ENCODE measurements around the gene DYNLT1. TPM values are rescaled to one million over a fixed set of nuclear protein-coding genes. Genes with fewer than 3 reads are reported as not detected.

DYNLT1 gene
- total RNA-seq, 1 experiment from 2014 or later, result 105 TPM

GRCh38 chr6:158595223-158595622 is 49.3 kb downstream of the DYNLT1 start:
- Histone ChIP-seq H3K27me3 (ENCODE audit: insufficient read depth, low read length) (no peaks in the 10 kb centered on the region), H2AK5ac (ENCODE audit: insufficient read length, low read length) (no peak overlapping the region), H2BK12ac (ENCODE audit: insufficient read length, low read depth, low read length) (no peak overlapping the region), H3K18ac (ENCODE audit: insufficient read length, low read depth, low read length) (no peak overlapping the region), H2BK120ac (ENCODE audit: low read depth, low read length, poor library complexity, severe bottlenecking) (no peak overlapping the region), H3K27ac (ENCODE audit: insufficient read length, low read depth, low read length) (no peak overlapping the region), H3K79me1 (ENCODE audit: insufficient read depth, low read depth, low read length, poor library complexity, severe bottlenecking) (no peaks in the 10 kb centered on the region), H3K4me1 (ENCODE audit: insufficient read depth, low read length) (no peaks in the 10 kb centered on the region), H3K56ac (ENCODE audit: insufficient read length, low read depth, low read length) (no peak overlapping the region), H4K91ac (ENCODE audit: insufficient read length, low read depth, low read length) (no peak overlapping the region), H2BK15ac (ENCODE audit: low read depth, low read length) (no peak overlapping the region), H3K4me2 (ENCODE audit: insufficient read depth, insufficient read length, low read length) (no peak overlapping the region), H2BK5ac (ENCODE audit: insufficient read length, low read length) (no peak overlapping the region), H4K8ac (replicated peaks; ENCODE audit: insufficient read length, low read depth, low read length) (no peak overlapping the region), H3K9ac (ENCODE audit: extremely low read depth, insufficient read length, low read length) (no peak overlapping the region), H4K5ac (ENCODE audit: insufficient read length, low read depth, low read length) (no peak overlapping the region), H2BK20ac (ENCODE audit: low read depth, low read length, poor library complexity, severe bottlenecking) (no peak overlapping the region), H3K23me2 (ENCODE audit: insufficient read length, low read depth, low read length, poor library complexity, severe bottlenecking) (no peaks in the 10 kb centered on the region), H2AFZ (ENCODE audit: low read length) (no peak overlapping the region), H3K9me3 (ENCODE audit: control insufficient read depth, low read depth, low read length) (no peaks in the 10 kb centered on the region), H3K23ac (ENCODE audit: insufficient read length, low read depth, low read length) (no peak overlapping the region), H3T11ph (ENCODE audit: low read length) (no peak overlapping the region), H3K79me2 (ENCODE audit: insufficient read depth, low read length) (no peaks in the 10 kb centered on the region), H4K20me1 (ENCODE audit: control insufficient read depth, insufficient read depth, insufficient read length) (no peaks in the 10 kb centered on the region), H3K4ac (ENCODE audit: low read depth, low read length) (no peak overlapping the region), H3K14ac (ENCODE audit: insufficient read depth, low read length) (no peak overlapping the region)
- no peaks in the 10 kb centered on the region for H3K27me3 Mint-ChIP-seq (ENCODE audit: low read depth)
- no peak overlapping the region for H3K4me3 Mint-ChIP-seq
- no peak overlapping the region for H3K27ac Mint-ChIP-seq
- peaks cover 20 to 84% (median 74%) of the 10 kb centered on the region in 3 experiments for H3K36me3 Mint-ChIP-seq (ENCODE audit: insufficient read depth in 1 of 3, low read depth in 3 of 3)
- no peaks in the 10 kb centered on the region for H3K9me3 Mint-ChIP-seq
- no peak for DNase-seq
- no CpG with 5 or more reads among the region's 5 CpGs for WGBS (ENCODE audit: extremely low coverage, insufficient read length, low lambda C conversion rate)
- no peak for TF ChIP-seq CTCF (conservative IDR thresholded peaks at IDR 0.05)
- no peaks in the 10 kb centered on the region; a peak in 1 of 4 replicates for H3K4me1 Mint-ChIP-seq
